Gastrocnemius medialis (tissue), 4 donors: Measurements from ENCODE around the gene PALLD.

Experiments used
- POLR2A ChIP-seq, 2 donors: fragments of 450-650 bp; IDR thresholded peaks; one replicate each; pipeline ENCODE4 v1.6.1; 2017; ENCODE audit warnings: antibody characterized with exemption in 2 of 2, mild to moderate bottlenecking in 2 of 2, moderate library complexity in 2 of 2
- TF ChIP-seq, protein P1 (sequence below), 5 experiments: fragments of 450-650 bp in 3 of 5; fragments of 200-600 bp in 2 of 5; sonication (generic) in 2 of 5; IDR thresholded peaks in 4 of 5; conservative IDR thresholded peaks in 1 of 5; 1 replicate in 4 of 5; 2 replicates in 1 of 5; pipeline ENCODE4 v1.5.1; 2016 to 2019; ENCODE audit warnings: antibody characterized with exemption in 5 of 5, mild to moderate bottlenecking in 3 of 5, moderate library complexity in 3 of 5

DNA sequence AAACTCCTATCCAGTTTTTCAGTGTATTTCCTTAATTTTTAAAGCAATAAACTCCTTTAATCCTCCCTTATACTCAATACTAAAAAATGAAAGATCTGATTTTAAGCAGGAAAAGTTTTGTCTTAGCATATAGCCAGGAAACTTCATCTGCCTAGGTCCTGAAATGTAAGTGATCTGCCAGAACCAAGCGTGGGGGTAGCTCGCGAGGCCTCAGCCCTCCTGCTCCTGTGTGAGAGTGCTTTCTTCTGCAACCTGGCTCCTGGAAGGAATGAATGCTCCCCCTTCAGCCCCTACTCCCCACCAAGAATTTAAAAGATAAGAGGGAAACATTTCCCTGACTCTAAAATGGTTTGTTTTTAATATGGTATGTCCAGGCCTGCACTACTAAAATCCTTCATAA is 353.1 kb downstream of the PALLD start:
- TF ChIP-seq, protein P1, sequence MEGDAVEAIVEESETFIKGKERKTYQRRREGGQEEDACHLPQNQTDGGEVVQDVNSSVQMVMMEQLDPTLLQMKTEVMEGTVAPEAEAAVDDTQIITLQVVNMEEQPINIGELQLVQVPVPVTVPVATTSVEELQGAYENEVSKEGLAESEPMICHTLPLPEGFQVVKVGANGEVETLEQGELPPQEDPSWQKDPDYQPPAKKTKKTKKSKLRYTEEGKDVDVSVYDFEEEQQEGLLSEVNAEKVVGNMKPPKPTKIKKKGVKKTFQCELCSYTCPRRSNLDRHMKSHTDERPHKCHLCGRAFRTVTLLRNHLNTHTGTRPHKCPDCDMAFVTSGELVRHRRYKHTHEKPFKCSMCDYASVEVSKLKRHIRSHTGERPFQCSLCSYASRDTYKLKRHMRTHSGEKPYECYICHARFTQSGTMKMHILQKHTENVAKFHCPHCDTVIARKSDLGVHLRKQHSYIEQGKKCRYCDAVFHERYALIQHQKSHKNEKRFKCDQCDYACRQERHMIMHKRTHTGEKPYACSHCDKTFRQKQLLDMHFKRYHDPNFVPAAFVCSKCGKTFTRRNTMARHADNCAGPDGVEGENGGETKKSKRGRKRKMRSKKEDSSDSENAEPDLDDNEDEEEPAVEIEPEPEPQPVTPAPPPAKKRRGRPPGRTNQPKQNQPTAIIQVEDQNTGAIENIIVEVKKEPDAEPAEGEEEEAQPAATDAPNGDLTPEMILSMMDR (IDR thresholded peaks at IDR 0.05 in 4 of 5, conservative IDR thresholded peaks at IDR 0.05 in 1 of 5), result no peak
- TF ChIP-seq POLR2A (IDR thresholded peaks at IDR 0.05), result no peak
